Heart left ventricle (tissue), 16 donors: ENCODE results near the gene ELFN2. TPM values are rescaled to one million over a fixed set of nuclear protein-coding genes. Genes with fewer than 3 reads are reported as not detected.

Experiments used
- ATAC-seq, 4 donors: fragments of 200-7000 bp; cut with Tn5 transposase; one replicate each; pipeline ENCODE4 v1.9.1; 2020 to 2022; ENCODE audit warnings: moderate library complexity in 4 of 4, mild to moderate bottlenecking in 3 of 4, moderate number of reproducible peaks in 1 of 4
- DNase-seq, 5 donors: peaks; one replicate each; pipeline ENCODE4 v3.0.0-alpha.2; 2020
- H3K27ac ChIP-seq, 12 donors: fragments of 200-600 bp; sonication (generic) in 4 of 12; one replicate each; pipeline versions ENCODE4 v1.5.0 to v1.8.0; 2016 to 2022; ENCODE audit warnings: mild to moderate bottlenecking in 2 of 12
- H3K27me3 ChIP-seq, 9 donors: fragments of 200-600 bp; sonication (generic) in 2 of 9; one replicate each; pipeline versions ENCODE4 v1.5.1 to v1.8.0; 2016 to 2022; ENCODE audit warnings: mild to moderate bottlenecking in 3 of 9
- H3K36me3 ChIP-seq, 9 donors: fragments of 200-600 bp; sonication (generic) in 2 of 9; one replicate each; pipeline versions ENCODE4 v1.5.0 to v1.8.0; 2018 to 2022; ENCODE audit warnings: mild to moderate bottlenecking in 2 of 9
- H3K4me1 ChIP-seq, 12 donors: fragments of 200-600 bp; sonication (generic) in 4 of 12; one replicate each; pipeline versions ENCODE4 v1.5.0 to v1.8.0; 2016 to 2022; ENCODE audit warnings: mild to moderate bottlenecking in 3 of 12
- H3K4me3 ChIP-seq, 12 donors: fragments of 200-600 bp; sonication (generic) in 4 of 12; one replicate each; pipeline versions ENCODE4 v1.5.0 to v1.8.0; 2017 to 2022; ENCODE audit warnings: mild to moderate bottlenecking in 9 of 12, moderate library complexity in 4 of 12
- H3K9me3 ChIP-seq, 12 donors: fragments of 200-600 bp; sonication (generic) in 4 of 12; one replicate each; pipeline versions ENCODE4 v1.5.0 to v1.8.0; 2016 to 2022; ENCODE audit warnings: mild to moderate bottlenecking in 1 of 12
- POLR2A ChIP-seq, 2 donors: fragments of 450-650 bp; IDR thresholded peaks; one replicate each; pipeline ENCODE4 v1.6.1; 2017; ENCODE audit warnings: antibody characterized with exemption in 2 of 2, mild to moderate bottlenecking in 2 of 2, moderate library complexity in 2 of 2
- WGBS, 4 donors: extraction: QIAGEN DNeasy Blood & Tissue Kit in 2 of 4; methylation state at CpG; one replicate each; pipeline versions ENCODE4 v1.1.5 to v1.1.7; 2013 to 2018; 5-methylcytosine and 5-hydroxymethylcytosine counted together
- intact Hi-C, 10 donors: fragments of 100-400 bp; cut with DNase I; formaldehyde crosslinking; loops; one replicate each; pipeline versions ENCODE4 v1.11.1 to v1.14.2; 2022
- polyA plus RNA-seq, 2 donors: library from polyadenylated mRNA; stranded (reverse); fragments of 200-250 nt; gene quantifications; one replicate each; pipeline ENCODE4 v1.2.3, GENCODE V29; 2013
- total RNA-seq, 9 donors: library from RNA; depleted of rRNA in 2 of 9; stranded (reverse); fragments of >200 nt in 2 of 9; fragmentation: NEBNext Ultra II Directional in 3 of 9; extraction: Animal tissue kit (Norgen Biotek cat#: 25700) in 3 of 9; gene quantifications; one replicate each; pipeline versions ENCODE4 v1.1.0 to v1.2.4, GENCODE V29; 2016 to 2023
- TF ChIP-seq, protein P1 (sequence below), 12 donors: fragments of 200-600 bp; sonication (generic) in 4 of 12; IDR thresholded peaks; one replicate each; pipeline versions ENCODE4 v1.5.0 to v1.8.0; 2018 to 2022; ENCODE audit warnings: antibody characterized with exemption in 12 of 12, mild to moderate bottlenecking in 5 of 12
- donor health status: ischemic (EF 13 %, LVEDD 7.1; RV severe dilation, severe dysfunction).
- donor health status: healthy with polysubstance abuse.
- donor health status: DM: no; HTN: yes; CAD: no.
- donor health status: DM: no; HTN: no; CAD: no.
- donor health status: ischemic (EF 25% LVEDD 6.9; RV normal size, moderate dysfunction).
- donor health status: ischemic (EF 25% LVEDD 5.7; RV mildly dilated, moderate dysfunction).
- donor health status: healthy.
- donor health status: DM: yes; HTN: yes; CAD: no.
- donor health status: ischemic (EF 35%, LVEDD 5.7; RV mildly dilated, moderate dysfunction).
- donor health status: nonischemic (EF 11% LVEDD 7.7; RV severe dilation, severe dysfunction).
- donor health status: DM: yes; HTN: yes; CAD: no.
- donor health status: PGD.
- donor health status: ischemic (EF 29% LVEDD 5.4; RV normal size, mild dysfunction).
- donor health status: nonischemic (EF 23%, LVEDD 6.1; RV moderate dilation, normal function).

Gene ELFN2
- total and polyA plus RNA-seq, 11 donors = 0.01 to 0.72 (median 0.05) TPM; not detected in 4

DNA sequence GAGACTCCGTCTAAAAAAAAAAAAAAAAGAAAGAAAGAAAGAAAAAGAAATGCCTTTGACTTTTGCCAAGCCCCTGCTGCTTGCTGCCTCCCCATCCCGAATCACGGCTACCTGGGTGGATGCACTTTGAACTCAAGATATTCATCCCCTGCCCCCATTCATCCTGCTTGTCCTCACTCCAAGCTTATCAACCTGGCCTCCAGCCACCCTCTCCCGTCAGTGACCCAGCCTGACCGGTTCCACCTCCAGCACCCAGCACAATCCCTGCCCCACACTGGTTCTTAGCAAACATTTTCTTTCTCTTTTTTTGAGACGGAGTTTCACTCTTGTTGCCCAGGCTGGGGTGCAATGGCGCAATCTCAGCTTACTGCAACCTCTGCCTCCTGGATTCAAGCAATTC lies 100.6 kb downstream of the ELFN2 start:
- Histone ChIP-seq H3K9me3 (no peaks in the 10 kb centered on the region), H3K27ac (no peak overlapping the region), H3K27me3 (peaks cover 24 to 94% (median 59%) of the 10 kb centered on the region in 9 donors), H3K4me1 (peaks cover 0 to 8% (median 0%) of the 10 kb centered on the region in 12 donors), H3K4me3 (no peak overlapping the region), H3K36me3 (no peaks in the 10 kb centered on the region)
- TF ChIP-seq, protein P1, sequence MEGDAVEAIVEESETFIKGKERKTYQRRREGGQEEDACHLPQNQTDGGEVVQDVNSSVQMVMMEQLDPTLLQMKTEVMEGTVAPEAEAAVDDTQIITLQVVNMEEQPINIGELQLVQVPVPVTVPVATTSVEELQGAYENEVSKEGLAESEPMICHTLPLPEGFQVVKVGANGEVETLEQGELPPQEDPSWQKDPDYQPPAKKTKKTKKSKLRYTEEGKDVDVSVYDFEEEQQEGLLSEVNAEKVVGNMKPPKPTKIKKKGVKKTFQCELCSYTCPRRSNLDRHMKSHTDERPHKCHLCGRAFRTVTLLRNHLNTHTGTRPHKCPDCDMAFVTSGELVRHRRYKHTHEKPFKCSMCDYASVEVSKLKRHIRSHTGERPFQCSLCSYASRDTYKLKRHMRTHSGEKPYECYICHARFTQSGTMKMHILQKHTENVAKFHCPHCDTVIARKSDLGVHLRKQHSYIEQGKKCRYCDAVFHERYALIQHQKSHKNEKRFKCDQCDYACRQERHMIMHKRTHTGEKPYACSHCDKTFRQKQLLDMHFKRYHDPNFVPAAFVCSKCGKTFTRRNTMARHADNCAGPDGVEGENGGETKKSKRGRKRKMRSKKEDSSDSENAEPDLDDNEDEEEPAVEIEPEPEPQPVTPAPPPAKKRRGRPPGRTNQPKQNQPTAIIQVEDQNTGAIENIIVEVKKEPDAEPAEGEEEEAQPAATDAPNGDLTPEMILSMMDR (IDR thresholded peaks at IDR 0.05) = no peak
- TF ChIP-seq POLR2A (IDR thresholded peaks at IDR 0.05) = no peak
- DNase-seq (no peak), ATAC-seq (no peak)
- 27 to 41% (median 36%) methylated on average over 7 of the region's 7 CpGs for WGBS, 4 donors
- intact Hi-C loops = loop anchor here in 1 of 10 donors (10.0 kb wide), 1 partner anchor 98 kb away; the partner anchor contains the start of gene ELFN2

GRCh38 chr22:37325039-37325395 lies 102.3 kb downstream of the ELFN2 start:
- 4 to 8% (median 5%) methylated on average over 20 to 21 of the region's 21 CpGs for WGBS, 4 donors
- H3K27me3 ChIP-seq = peaks cover 17 to 88% (median 54%) of the 10 kb centered on the region in 9 donors
- H3K9me3 ChIP-seq = no peaks in the 10 kb centered on the region
- ATAC-seq (no peak), DNase-seq (no peak)
- TF ChIP-seq POLR2A (IDR thresholded peaks at IDR 0.05) = no peak
- TF ChIP-seq, protein P1 (IDR thresholded peaks at IDR 0.05) = no peak
- peak overlapping the region in 1 of 12 donors; percentile 2 for H3K4me3 ChIP-seq
- no peak overlapping the region for H3K27ac ChIP-seq
- intact Hi-C loops = loop anchor here in 1 of 10 donors (10.0 kb wide), 1 partner anchor 100 kb away; the partner anchor contains the start of gene ELFN2
- H3K36me3 ChIP-seq = no peaks in the 10 kb centered on the region
- H3K4me1 ChIP-seq = peaks cover 0 to 8% (median 0%) of the 10 kb centered on the region in 12 donors

DNA sequence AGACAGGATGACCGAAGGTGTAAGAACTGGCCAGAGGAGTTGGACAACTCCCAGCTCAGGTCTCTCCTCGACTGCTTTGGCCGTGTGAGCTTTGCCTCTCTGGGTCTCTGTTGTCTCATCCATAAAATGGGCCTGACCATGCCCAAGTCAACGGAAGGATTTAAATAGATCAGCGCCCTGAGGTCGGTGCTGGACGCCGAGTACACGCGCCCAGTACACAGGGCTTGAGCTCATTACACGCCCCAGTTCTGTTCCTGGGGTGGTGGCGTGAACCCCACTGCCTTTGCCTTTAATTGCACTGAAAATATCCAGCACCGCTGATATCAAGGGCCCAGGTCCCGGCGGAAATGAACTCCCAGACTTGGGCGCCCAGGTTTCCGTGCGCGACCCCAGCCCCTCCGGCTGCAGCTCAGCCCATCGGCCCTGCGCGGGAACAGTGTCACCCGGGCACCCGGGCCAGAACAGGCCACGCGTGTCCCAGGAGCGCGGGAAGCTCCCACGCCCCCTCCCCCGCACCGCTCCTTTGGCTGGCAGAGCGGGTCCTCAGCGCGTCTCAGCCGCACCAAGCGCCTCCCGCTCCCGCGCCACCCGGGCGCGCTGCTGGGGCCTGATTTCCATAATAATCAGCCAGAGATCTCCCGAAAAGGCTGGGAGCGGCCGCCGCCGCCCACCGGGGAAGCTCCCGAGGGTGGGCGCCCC lies 102.8 kb downstream of the ELFN2 start:
- H3K4me3 ChIP-seq = peak overlapping the region in 1 of 12 donors; percentile 2
- H3K36me3 ChIP-seq = no peaks in the 10 kb centered on the region
- intact Hi-C loops = loop anchor here in 1 of 10 donors (10.0 kb wide), 1 partner anchor 100 kb away; the partner anchor contains the start of gene ELFN2
- peaks cover 17 to 85% (median 53%) of the 10 kb centered on the region in 9 donors for H3K27me3 ChIP-seq
- WGBS, 4 donors = 7 to 15% (median 8%) methylated on average over 38 to 51 of the region's 51 CpGs
- TF ChIP-seq, protein P1 (IDR thresholded peaks at IDR 0.05) = no peak
- no peak for ATAC-seq
- no peaks in the 10 kb centered on the region for H3K9me3 ChIP-seq
- H3K4me1 ChIP-seq = peaks cover 0 to 8% (median 0%) of the 10 kb centered on the region in 12 donors
- H3K27ac ChIP-seq = no peak overlapping the region
- no peak for DNase-seq
